ENCODE results near the gene ABCC5. TPM values are rescaled to one million over a fixed set of nuclear protein-coding genes. Genes with fewer than 3 reads are reported as not detected.
"Not testable (repeated sequence)": the region's sequence is repeated elsewhere in the genome, so short reads cannot be mapped to it uniquely, and the experiment has no call there.

ABCC5 gene
- total RNA-seq, 1 donor from 2014 or later: 19.1 TPM

DNA sequence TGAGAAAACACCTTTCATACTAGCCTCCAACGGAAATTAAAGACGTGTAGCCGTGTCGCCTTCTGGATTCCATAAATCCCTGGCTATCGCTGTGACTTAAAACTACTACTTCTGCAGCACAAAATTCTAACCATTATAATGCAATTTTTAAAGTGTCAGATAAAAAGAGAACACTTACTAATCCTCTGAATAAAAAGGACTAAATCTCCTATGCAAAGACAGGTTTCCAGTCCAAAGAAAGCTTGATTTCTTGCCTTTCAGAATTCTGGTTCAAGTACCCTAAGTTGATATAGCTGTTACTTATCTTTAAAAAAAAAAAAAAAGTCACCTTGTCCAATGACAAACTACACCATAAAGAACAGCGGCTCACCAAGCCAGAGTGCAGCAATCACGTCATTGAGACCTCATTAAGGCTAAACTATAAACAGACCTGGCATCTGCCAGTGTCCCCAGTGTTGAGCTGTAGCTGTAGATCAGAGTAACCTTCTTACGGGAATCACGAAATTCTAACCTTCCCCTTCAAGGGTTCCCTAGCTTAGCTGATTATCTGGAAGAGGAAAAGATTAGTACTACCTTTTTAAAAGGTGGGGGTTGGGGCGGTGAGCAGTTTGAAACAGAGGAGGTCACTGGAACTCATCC lies 2.2 kb downstream of the ABCC5 start:
- DNase-seq: no peak

DNA sequence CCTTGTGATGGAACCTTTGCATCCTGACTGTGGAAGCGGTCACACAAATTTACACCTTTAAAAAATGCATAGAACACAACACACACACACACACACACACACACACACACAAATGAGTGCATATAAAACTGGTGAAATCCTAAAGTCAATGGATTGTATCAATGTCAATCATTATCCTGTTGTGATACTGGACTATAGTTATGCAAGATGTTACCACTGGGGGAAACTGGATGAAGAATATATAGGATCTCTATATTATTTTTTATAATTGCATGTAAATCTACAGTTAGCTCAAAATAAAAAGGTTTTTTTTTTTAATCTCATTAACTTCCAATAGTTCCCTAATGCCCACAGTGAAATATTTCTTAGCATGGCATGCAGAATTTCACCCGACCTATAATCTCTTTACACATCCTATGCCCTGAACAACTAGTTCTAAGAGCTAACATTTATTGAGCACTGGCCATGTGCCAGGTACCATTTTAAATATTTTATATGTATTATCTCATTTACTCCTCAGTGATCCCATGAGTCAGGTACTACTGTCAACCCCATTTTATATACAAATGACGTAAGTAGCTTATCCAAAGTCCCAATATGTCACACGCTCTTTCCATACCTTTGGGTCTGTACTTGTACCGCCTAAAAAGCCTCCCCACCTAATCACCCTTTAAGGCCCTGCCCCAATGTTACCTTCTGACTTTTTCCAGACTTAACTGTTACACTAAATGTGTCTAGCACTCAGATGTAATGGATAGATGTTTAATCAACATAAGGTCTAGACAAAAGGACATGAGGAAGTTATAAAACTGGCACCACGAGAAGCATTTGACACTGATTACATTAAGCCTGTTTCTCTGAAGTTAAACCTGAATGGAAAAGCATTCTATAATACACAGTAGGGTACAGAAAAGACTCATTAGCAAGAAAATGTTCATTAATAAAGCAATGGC lies 5.5 kb downstream of the ABCC5 start:
- no peak for DNase-seq

DNA sequence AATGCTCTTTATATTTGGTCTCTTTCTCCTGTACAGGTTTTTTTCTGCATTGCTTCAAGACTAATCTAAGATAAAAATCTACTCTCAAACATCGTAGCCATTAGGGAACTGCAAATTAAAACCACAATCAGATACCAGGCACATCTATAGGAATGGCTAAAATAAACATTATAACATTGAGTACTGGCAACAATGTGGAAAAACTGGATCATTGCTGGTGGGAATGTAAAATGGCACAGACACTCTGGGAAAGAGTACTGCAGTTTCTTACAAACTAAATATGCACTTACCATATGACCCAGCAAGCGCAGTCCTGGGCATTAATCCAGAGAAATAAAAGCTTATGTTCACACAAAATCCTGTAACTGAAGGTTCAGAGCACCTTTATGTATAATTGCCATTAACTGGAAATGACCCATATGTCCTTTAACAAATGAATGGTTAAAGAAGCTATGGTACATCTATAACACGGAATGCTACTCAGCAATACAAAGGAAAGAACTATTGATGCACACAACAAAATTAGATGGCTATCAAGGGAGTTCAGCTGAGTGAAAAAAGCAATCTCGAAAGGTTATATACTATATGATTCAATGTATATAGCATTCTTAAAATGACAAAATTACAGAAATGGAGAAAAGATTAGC lies 6.3 kb downstream of the ABCC5 start:
- DNase-seq: no peak

DNA sequence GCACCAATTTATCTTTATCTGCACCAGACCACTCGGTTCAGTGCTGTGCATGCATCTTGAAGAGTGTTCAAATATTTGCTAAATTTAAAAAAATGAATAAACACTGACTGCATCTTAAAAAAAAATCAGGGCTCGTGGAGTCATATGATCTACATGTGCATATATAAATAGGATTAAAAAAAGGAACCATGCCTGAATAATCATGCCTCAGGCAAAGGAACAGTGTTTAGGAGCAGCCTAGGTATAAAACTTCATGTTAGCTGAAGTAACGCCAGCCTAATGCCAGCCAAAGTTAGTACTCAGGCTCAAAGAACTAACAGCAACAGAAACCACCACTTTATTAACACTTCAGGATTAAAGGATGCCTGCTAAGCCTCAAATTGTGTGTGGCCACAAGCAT lies 9.5 kb downstream of the ABCC5 start:
- DNase-seq: no peak

DNA sequence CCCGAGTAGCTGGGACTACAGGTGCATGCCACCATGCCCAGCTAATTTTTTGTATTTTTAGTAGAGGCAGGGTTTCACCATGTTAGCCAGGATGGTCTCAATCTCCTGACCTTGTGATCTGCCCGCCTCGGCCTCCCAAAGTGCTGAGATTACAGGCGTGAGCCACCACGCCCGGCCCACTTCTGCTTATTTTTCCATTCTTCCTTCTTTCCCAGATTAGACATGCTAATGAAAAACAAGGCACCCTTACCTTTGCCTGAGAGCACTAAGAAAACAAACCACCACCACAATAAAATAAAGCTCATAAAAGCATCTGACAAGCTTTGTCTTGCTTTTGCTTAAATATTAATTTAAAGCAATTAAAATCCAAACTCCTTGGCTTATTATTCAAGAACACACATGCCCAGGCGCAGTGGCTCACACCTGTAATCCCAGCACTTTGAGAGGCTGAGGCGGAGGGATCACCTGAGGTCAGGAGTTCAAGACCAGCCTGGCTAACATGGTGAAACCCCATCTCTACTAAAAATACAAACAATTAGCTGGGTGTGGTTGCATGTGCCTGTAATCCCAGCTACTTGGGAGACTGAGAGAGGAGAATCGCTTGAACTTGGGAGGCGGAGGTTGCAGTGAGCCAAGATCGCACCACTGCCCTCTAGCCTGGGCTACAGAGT lies 10.4 kb downstream of the ABCC5 start:
- not testable (repeated sequence) for DNase-seq

DNA sequence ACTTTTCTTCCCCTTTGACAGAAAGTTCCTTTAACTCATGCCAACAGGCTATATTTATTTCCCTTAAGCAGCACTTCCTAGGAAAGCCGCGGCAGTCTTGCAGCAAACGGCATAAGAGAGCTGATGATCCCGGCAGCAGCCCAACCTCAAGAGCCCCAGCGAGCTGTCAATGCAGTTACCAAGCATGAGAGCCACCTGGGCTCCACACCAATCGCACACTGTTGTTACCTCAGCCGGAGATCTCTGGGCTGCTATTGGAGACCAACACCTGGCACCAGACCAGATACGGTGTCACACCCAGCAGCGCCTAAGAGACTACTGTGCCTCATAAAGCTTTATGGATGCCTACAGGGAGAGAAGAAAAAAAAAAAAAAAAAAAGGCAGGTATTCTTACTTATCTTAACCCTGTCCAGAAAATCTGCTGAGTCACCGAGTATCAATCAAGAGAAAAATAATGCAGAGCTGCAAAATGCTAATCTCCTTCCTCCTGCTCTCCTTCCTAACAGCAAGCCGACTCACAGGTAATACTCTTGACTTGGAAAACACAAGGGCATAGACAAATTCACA lies 11.7 kb downstream of the ABCC5 start:
- DNase-seq: peak; percentile 72

DNA sequence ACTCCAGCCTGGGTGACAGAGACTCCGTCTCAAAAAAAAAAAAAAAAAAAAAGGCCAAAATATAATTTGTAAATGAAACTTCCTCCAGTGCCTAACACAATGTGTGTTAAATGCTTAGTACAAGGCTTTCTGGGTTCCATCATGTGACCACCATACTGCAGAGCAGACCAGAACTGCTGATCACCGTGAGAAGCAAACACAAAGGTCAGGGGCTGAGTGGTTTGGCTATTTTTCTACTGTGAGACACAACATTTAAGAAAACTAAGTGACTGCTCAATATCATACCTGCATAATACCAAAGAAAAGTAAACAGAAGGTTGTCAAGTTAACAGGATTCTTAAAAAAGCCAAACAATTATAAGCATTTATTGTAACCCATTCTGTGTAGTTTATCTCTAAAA lies 13.2 kb downstream of the ABCC5 start:
- DNase-seq: no peak

DNA sequence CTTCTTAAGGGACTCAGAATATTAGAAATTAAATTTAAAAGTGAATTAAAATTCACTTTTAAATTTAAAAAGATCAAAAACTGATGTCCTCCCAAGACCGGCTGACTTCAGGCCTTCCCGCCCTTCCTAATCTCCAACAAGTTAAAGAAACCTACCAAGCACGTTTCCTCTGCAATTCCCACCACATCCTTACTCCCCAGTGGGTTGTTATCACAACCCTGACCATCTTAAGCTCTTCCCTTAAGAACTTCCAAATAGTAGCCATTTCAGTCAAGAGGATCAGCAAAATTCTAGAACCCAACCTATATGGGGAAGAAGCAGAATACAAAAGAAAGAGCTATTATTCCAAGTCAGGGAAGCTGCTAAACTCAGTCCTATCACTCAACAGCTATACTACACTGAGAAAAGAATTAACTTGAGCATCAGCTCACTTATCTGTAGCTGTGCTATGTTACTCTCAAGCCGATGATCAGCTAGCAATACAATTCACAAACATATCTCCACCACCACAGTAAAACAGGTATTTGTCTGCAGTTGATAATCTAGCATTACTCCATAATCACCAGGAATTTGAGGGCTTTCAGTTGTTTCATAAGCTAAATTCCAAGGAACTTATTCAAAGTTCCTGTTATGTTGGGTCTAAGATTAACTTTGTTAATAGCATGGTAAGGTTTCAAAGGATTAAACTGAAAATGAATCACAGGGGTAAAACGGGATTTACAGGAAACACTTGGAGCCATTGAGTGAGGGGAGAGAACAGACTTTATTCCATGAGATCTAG lies 14.3 kb downstream of the ABCC5 start:
- DNase-seq: peak; percentile 65

DNA sequence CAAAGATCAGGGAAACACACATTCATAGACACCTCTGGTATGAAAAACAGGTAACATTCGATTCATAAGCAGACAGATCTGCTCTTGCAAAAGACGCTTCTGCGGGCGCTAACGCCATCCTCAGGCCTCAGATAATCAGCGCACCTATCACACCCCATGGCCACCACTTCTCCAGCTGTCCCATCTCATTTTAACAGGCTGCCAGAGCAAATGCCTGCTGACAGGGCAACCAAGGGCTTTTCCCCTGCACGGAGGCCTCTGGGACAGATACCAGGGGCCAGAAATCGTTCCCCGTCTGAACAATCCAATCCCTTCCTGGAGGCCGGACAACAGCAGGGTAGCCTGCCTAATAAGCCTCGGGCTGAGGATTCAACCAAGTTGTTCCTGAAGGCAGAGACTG lies 15.2 kb downstream of the ABCC5 start:
- DNase-seq: no peak

DNA sequence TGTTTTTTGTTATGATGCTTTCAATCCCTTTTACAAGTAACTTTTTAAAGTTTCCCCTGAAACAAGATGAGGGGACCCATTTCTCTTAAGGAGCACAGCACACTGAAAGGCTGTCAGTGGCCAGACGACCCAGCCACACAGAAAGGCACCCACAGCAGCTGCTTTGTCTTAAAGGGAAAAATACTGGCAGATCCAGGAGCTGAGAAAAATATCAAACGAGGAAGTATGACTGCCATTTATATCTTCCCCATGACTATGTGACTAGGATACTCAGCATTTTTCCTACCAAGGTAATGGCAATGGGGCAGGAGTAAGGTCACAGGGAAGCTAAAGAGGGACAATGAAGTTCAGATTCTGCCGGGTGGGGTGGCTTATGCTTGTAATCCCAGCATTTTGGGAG lies 15.9 kb downstream of the ABCC5 start:
- no peak for DNase-seq

DNA sequence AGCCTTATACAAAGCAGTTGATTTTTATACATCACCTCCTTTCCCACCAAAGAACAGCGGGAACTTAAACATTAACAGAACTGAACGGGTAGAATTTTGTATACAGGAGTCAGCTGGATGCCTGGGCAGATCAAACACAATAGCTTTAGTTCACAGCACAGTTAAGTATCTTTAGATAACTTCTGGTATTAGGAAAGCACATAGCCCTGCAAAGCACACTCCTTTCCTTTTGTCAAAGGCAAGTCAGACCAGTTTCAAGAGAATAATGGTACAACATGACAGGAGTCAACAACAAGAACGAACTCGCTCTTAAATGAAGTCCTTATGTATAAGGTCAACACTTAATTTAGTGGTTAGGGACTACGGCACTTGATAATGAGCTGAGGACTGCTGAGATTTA lies 26.3 kb downstream of the ABCC5 start:
- no peak for DNase-seq

DNA sequence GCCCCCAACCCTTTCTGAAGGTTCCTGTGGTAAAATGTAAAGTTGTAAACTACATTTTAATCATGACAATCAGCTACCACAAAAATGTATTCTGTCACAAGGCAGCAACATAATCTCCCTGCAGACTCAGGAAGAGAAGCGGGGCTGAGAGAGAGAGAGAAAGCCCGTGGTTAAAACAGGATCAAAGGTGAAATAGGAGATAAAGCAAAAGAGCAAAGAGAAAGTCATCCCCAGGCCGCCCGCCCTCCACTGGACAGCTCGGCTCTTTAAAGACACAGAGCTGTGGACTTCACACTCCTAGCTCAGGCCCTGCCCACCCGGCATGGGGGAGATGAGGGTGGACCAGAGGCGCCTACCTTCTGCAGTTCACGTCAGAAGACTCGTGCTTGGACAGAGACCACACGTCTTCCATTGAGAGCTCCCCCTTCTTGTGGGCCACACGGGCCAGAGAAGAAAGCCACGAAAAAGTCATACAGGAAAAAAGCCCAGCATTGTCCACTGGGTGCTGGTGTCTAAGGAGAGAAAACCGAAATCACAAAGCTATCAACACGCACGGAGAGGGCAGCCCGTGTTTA lies 29.4 kb downstream of the ABCC5 start:
- DNase-seq: no peak

DNA sequence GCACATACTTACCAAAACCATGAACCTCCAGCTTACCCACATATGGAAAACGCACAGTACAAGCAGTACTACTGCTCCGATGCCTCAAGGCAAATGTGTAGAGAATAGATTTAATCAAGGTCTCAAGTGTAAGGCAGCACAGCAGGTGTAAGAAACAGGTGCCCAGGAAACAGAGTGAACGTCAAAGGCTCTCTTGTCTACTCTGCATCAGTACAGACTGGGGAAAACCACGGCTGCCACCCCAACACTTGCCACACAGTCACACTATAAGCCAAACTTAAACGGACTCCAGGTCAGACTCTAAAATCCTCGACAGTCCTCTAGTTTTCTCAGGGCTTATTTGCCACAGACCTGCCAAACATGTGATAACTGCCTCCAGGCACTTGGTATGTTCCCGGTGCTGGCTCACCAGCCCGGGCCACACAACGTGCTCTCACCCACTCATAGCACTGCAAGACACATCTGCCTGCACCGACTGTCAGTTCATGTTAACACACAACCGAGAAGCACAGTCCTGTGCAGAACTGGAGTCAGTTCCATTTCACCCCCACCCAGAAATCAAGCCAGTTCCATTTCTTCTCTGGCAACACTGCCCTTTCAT lies 30.6 kb downstream of the ABCC5 start:
- DNase-seq: no peak

DNA sequence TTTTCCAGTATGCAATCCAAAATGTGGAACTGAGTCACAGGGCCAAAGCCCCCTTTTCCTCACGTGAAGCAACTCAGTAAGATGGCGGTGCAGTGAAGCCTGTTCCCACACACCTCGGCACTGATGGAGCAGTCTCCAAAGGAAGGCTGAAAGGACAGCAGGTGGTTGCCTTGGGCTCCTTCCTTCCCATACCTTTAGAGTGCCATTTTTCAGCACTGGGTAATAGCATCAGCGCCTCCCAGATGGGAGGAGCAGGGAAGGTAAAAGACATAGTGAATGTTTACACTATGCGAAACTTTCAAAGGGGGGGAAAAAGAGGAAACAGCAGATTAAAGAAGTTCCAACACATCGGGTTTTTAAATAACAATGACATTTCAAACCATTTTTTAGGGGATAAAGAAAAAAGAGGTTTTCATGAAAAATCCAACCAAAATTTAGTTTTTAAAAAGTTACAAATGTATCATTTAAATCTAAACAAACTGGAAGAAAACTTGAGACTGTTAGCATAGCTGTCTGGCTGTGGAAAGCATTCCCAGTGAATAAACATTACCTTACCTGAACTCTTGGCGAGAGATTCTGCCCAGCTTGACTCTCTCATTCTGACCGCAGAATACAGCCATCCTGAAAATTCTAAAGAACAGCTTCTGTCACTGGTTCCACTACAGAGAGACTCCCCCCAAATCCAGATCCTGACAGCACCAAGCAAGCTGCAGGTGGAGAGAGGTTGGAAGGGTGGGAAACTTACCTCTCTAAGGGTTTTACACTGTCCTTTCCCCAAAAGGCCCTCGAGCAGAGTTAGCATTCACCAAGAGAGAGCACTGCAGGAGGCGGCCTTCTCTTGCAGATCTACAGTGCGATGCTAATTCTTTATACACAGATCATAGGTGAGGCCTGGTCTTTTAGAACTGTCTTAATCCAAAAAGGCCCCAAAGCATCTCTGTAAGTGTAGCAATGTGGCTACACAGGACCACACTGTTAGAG lies 32.6 kb downstream of the ABCC5 start:
- DNase-seq: no peak

DNA sequence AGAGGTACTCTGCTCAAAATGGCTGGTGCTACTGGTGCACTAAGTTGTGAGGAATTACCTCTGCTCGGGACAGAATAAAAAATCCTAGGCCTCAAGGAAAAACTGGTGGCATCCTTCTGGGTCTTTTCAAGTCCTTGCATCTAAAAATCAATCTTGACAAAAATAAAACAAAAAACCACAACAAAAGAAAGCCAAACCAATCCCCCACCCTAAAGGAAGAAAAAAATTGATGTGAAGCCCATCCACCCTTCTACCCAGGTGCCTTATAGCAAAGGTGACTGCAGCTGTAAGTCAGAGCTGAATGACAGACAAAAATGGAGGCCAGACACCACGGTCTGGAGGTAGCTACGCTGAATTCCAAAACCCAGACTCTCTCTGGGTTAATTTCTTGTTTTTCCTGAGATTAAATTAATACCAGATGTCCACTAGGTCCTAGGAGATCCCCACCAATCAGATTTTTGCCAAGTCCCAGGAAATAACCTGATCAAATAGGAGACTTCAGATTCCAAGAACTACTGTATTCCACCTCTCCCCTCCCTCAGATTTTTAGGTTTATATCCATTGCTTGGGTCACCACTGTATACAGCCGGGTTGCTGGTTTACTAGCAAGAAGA lies 33.5 kb downstream of the ABCC5 start:
- DNase-seq: no peak

DNA sequence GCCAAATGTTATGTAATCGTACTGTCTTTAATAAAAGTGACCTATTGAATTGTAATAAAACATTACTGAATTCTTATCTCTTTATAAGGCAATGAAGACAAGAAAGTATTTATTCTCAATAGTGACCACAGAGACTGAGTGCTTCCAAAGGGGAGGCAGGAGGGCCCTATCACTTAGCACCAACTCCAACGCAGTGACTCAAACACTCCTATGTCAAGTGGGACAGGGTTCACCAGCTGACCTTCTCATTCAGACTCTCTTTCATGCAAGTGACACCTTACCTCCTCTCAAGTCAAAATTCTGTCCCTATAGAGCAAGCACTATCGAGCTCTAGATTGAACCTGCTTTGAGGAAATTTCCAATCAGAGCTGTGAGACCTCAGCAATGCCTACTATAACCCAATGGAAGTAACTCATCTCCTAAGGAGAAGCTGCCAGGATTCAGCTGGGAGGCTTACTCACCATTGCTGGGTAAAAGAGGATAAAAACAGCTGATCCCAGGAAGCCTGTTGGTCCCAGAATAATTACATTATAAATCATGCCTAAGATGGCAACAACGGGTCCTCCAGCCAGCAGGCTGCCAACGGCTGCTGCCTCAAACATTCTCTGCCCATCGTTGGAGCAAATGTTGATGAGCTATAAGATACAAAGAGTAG lies 35.6 kb downstream of the ABCC5 start:
- DNase-seq: no peak

DNA sequence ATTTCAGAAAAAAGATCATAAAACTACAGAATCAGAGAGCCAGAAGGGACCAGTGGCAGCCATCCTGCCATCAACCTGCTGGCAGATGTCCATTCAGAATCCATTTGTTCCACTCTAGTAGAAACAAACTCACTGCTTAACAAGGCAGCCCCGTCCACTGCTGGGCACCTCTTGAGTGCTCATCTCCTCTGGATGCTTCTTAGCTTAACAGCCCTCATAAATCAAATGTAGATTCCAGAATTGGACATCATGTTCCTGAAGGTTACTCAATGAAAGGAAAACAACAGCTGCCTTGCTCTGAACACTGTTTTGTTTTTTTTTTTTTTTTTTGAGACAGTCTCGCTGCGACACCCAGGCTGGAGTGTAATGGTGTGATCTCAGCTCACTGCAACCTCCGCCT lies 37.3 kb downstream of the ABCC5 start:
- no peak for DNase-seq

DNA sequence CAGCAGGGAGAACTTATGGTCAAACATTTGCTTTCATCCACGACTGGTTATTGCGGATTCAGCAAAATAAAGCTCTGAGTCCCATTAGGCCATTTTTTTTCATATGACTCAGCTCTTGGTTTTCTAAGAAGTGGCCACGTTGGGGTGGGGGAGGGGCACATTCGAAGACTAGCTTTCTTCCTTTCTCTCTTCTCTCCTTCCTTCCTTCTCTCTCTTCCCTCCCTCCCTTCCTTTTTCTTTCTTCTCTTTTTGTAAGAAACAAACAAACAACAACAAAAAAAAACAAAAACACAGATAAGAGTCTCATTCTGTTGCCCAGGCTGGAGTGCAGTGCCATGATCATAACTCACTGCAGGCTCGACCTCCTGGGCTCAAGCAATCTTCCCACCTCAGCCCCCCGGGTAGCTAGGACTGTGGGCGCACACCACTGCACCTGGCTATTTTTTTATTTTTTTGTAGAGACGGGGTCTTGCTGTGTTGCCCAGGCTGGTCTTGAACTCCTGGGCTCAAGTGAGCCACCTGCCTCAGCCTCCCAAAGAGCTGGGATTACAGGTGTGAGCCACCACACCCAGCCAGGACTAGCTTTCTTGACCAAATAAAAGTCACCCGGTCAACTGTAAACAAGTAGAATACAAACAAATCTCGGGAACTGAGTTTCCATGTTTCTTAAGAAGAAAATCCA lies 41.6 kb downstream of the ABCC5 start:
- DNase-seq: no peak
